Right lobe of liver (tissue), 6 donors: ENCODE results near the gene RCAN1. TPM values are rescaled to one million over a fixed set of nuclear protein-coding genes. Genes with fewer than 3 reads are reported as not detected.

ENCODE experiments used
- ATAC-seq, 4 donors: fragments of 200-7000 bp; cut with Tn5 transposase; one replicate each; pipeline ENCODE4 v1.9.1; 2020; ENCODE audit warnings: mild to moderate bottlenecking in 4 of 4, moderate library complexity in 4 of 4
- DNase-seq, 3 donors: peaks; one replicate each; pipeline ENCODE4 v3.0.0-alpha.2; 2020
- H3K27ac ChIP-seq, 3 donors: fragments of 200-600 bp; one replicate each; pipeline ENCODE4 v1.8.0; 2022
- H3K27me3 ChIP-seq, 2 donors: fragments of 200-600 bp; one replicate each; pipeline ENCODE4 v1.8.0; 2022
- H3K36me3 ChIP-seq, 4 donors: fragments of 200-600 bp; sonication (generic) in 1 of 4; one replicate each; pipeline versions ENCODE4 v1.5.1 to v1.8.0; 2017 to 2022; ENCODE audit warnings: control low read depth in 1 of 4
- H3K4me1 ChIP-seq, 4 donors: fragments of 200-600 bp; sonication (generic) in 1 of 4; one replicate each; pipeline versions ENCODE4 v1.5.1 to v1.8.0; 2017 to 2022; ENCODE audit warnings: control low read depth in 1 of 4
- H3K4me3 ChIP-seq, 3 donors: fragments of 200-600 bp; one replicate each; pipeline ENCODE4 v1.8.0; 2022
- H3K9me3 ChIP-seq, 4 donors: fragments of 200-600 bp; sonication (generic) in 1 of 4; one replicate each; pipeline versions ENCODE4 v1.5.1 to v1.8.0; 2017 to 2022; ENCODE audit warnings: control low read depth in 1 of 4
- POLR2A ChIP-seq: fragments of 450-650 bp; IDR thresholded peaks from one replicate; pipeline ENCODE4 v1.6.1; 2017; ENCODE audit warnings: antibody characterized with exemption, mild to moderate bottlenecking
- WGBS: methylation state at CpG from one replicate; pipeline ENCODE4 v1.1.6; 2018; ENCODE audit warnings: low coverage, low lambda C conversion rate; ENCODE audit not compliant: insufficient coverage; ENCODE audit errors: missing lambda C conversion rate; 5-methylcytosine and 5-hydroxymethylcytosine counted together
- intact Hi-C, 2 donors: fragments of 100-400 bp; cut with DNase I; formaldehyde crosslinking; loops; one replicate each; pipeline versions ENCODE4 v1.11.2 to v1.14.1; 2022
- total RNA-seq, 6 experiments: library from RNA; depleted of rRNA in 2 of 6; stranded (reverse); fragments of >200 nt in 2 of 6; fragmentation: NEBNext Ultra II Directional in 3 of 6; extraction: Animal tissue kit (Norgen Biotek cat#: 25700) in 3 of 6; gene quantifications; one replicate each; pipeline versions ENCODE4 v1.1.0 to v1.2.4, GENCODE V29; 2016 to 2023
- TF ChIP-seq, protein P1 (sequence below), 4 donors: fragments of 200-600 bp in 3 of 4; fragments of 450-650 bp in 1 of 4; IDR thresholded peaks; one replicate each; pipeline versions ENCODE4 v1.5.1 to v1.8.0; 2016 to 2022; ENCODE audit warnings: antibody characterized with exemption in 4 of 4, mild to moderate bottlenecking in 2 of 4
- donor health status: DM: no; HTN: yes; CAD: no.
- donor health status: DM: no; HTN: no; CAD: no.
- donor health status: DM: no; HTN: no; CAD: no.
- donor health status: DM: no; HTN: yes; CAD: no.
- donor health status: DM: no; HTN: yes; CAD: no.

Gene RCAN1
- total RNA-seq, 6 experiments from 2014 or later: 34.3 to 71.0 (median 55.4) TPM

DNA sequence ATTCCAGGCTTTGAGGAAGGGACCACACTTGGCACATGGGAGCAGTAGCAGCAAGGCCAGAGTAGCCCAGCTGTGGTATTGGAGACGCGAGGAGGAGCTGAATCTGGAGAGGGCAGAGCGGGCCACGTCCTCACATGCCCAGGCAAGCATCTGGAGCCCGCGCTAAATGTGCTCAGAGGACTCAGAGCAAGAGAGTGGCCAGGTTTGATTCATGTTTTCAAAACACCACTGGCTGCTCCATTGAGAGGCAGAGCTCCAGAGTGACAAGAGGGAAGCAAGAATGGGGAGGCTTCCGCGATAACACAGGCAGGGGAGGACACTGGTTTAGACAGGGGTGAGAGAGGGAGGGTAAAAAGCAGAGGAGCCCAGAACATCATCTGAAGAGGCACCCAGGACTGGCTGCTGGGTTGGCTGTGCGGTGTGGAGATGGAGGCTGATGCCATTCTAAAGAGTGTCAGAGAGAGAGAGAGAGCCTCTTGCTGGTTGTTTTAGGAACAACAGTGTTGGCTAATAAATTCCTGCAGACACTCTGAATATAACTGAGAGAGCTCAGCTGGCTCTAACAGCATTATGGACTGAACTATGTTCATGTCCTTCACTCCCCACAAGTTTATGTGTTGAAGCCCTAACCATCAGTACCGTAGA lies 32.3 kb downstream of the RCAN1 start:
- Histone ChIP-seq H3K27me3 (no peaks in the 10 kb centered on the region), H3K9me3 (no peaks in the 10 kb centered on the region), H3K36me3 (no peaks in the 10 kb centered on the region), H3K4me3 (no peak overlapping the region), H3K4me1 (no peaks in the 10 kb centered on the region), H3K27ac (no peak overlapping the region)
- TF ChIP-seq POLR2A: no peak
- TF ChIP-seq, protein P1, sequence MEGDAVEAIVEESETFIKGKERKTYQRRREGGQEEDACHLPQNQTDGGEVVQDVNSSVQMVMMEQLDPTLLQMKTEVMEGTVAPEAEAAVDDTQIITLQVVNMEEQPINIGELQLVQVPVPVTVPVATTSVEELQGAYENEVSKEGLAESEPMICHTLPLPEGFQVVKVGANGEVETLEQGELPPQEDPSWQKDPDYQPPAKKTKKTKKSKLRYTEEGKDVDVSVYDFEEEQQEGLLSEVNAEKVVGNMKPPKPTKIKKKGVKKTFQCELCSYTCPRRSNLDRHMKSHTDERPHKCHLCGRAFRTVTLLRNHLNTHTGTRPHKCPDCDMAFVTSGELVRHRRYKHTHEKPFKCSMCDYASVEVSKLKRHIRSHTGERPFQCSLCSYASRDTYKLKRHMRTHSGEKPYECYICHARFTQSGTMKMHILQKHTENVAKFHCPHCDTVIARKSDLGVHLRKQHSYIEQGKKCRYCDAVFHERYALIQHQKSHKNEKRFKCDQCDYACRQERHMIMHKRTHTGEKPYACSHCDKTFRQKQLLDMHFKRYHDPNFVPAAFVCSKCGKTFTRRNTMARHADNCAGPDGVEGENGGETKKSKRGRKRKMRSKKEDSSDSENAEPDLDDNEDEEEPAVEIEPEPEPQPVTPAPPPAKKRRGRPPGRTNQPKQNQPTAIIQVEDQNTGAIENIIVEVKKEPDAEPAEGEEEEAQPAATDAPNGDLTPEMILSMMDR (IDR thresholded peaks at IDR 0.05): peak in 3 of 4 donors; percentile 32 to 51 (median 50)
- DNase-seq (no peak), ATAC-seq (peak; percentile 68 to 96 (median 86))
- intact Hi-C loops: no loop called here
- 87% methylated on average over 7 of the region's 10 CpGs for WGBS

DNA sequence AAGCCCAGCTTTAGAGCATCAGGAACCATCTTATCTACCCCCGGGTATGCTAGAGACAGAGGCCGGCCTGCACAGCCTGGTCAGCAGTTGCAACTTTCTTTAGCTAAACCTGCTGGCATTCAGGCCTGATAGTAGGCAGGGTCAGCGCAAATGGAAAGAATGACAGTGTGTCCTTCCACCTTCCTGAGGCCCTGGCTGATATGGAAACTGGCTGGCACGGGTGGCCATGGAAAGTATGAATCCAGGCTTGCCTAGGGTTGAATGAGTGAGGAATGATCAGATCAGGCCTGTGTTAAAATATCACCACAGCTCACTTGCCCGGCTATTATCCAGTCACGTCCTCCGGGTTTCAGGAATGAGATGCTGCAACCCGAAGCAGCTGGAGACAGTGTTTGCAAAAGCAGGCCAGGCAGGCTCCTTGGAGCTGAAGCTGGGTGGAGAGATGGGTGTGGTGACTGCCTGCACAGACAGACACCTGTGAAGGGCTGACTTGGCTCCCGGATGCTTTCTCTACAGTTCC lies 34.7 kb downstream of the RCAN1 start:
- no peaks in the 10 kb centered on the region for H3K36me3 ChIP-seq
- no peaks in the 10 kb centered on the region for H3K27me3 ChIP-seq
- intact Hi-C loops: no loop called here
- no peaks in the 10 kb centered on the region for H3K9me3 ChIP-seq
- DNase-seq (no peak), ATAC-seq (no peak)
- TF ChIP-seq, protein P1 (IDR thresholded peaks at IDR 0.05): no peak
- TF ChIP-seq POLR2A: no peak
- WGBS: 76% methylated on average over 3 of the region's 9 CpGs
- H3K4me1 ChIP-seq: no peaks in the 10 kb centered on the region
- H3K4me3 ChIP-seq: no peak overlapping the region
- H3K27ac ChIP-seq: no peak overlapping the region

DNA sequence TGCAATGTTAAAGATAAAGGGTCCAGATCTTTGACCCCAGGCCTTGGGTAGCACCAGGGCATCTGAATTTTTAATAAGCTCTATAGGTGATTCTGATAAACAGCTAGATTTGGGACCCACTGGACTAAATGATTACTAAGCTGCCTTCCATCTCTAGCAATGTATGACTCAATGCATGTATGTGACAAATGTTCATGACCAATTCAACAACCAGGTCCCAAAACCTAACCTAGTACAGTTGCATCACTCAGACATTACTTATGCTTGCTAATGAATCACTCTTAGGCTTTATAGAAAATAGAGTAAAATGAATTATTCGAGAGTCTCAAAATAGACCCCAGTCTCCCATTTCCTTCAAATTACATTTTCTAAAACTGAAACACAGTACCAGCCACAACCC lies 35.5 kb downstream of the RCAN1 start:
- ATAC-seq: no peak
- intact Hi-C loops: no loop called here

DNA sequence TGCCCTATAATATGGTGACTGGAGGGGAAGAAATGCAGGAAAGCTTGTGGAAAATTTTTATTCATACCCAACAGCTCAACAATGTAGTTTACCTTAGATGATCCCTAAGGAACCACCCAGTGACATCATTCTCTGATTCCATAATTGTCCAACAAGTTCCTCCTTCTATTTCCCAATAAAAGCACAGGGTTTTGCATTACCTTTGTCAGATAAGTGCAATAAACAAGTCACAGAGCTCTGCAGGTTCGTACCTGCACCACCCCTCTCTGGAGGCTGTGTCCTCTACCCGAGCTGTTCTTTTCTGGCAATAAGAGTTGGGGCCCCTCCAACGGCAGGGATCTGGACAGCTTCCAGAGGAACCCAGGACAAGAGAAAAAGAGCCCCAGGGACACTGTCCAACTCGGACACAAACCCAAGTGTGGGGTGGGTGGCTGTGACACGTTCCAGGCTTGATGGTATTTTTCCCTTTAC lies 38.8 kb downstream of the RCAN1 start:
- Histone ChIP-seq H3K27ac (no peak overlapping the region), H3K4me3 (no peak overlapping the region), H3K9me3 (no peaks in the 10 kb centered on the region), H3K27me3 (no peaks in the 10 kb centered on the region), H3K4me1 (peaks cover 0 to 6% (median 0%) of the 10 kb centered on the region in 4 donors), H3K36me3 (no peaks in the 10 kb centered on the region)
- TF ChIP-seq POLR2A: no peak
- TF ChIP-seq, protein P1 (IDR thresholded peaks at IDR 0.05): no peak
- DNase-seq (no peak), ATAC-seq (peak in 1 of 4 donors; percentile 44)
- intact Hi-C loops: no loop called here
- 75% methylated on average over 2 of the region's 5 CpGs for WGBS

More for the DNA sequence above, 35.5 kb downstream of the RCAN1 start:
- no peaks in the 10 kb centered on the region for H3K4me1 ChIP-seq
- no peaks in the 10 kb centered on the region for H3K9me3 ChIP-seq
- WGBS: 100% methylated on average over 1 of the region's 1 CpG
- DNase-seq: no peak
- H3K4me3 ChIP-seq: no peak overlapping the region
- no peaks in the 10 kb centered on the region for H3K27me3 ChIP-seq
- TF ChIP-seq, protein P1 (IDR thresholded peaks at IDR 0.05): no peak
- no peak for TF ChIP-seq POLR2A
- H3K36me3 ChIP-seq: no peaks in the 10 kb centered on the region
- H3K27ac ChIP-seq: no peak overlapping the region
